CD8-positive, alpha-beta memory T cell (primary cell): Measurements from ENCODE around the gene LCNL1. TPM values are rescaled to one million over a fixed set of nuclear protein-coding genes. Genes with fewer than 3 reads are reported as not detected.
A peak's percentile ranks its signal among the peaks of the same experiment; 100 is the strongest.

Experiments
- CTCF ChIA-PET: fragments of 350-600 bp; sonication (Branson Sonifier 250); formaldehyde crosslinking; loops from one replicate; lab custom pipeline; 2021; ENCODE audit warnings: antibody characterized with exemption; lab: Charles Lee
- POLR2A ChIA-PET: fragments of 350-600 bp; sonication (Branson Sonifier 250); formaldehyde crosslinking; loops from one replicate; lab custom pipeline; 2021; ENCODE audit warnings: antibody characterized with exemption; lab: Charles Lee
- DNase-seq, 5 donors: peaks; one replicate each; pipeline versions ENCODE4 v3.0.0 to v3.0.0-alpha.2; 2020 to 2022; ENCODE audit warnings: mixed read lengths in 1 of 5
- H3K27ac ChIP-seq: one replicate; pipeline ENCODE4 v1.7.0; 2013; ENCODE audit warnings: low read depth, mild to moderate bottlenecking, low read length, moderate library complexity
- H3K27me3 ChIP-seq: 2 replicates; pipeline ENCODE4 v1.7.0; 2013; ENCODE audit warnings: low read length, mild to moderate bottlenecking; ENCODE audit not compliant: insufficient read depth, poor library complexity, severe bottlenecking
- H3K36me3 ChIP-seq: 2 replicates; pipeline ENCODE4 v1.7.0; 2013; ENCODE audit warnings: mild to moderate bottlenecking, low read length, moderate library complexity; ENCODE audit not compliant: insufficient read depth
- H3K4me1 ChIP-seq: 2 replicates; pipeline ENCODE4 v1.7.0; 2013; ENCODE audit warnings: mild to moderate bottlenecking, low read length, moderate library complexity; ENCODE audit not compliant: insufficient read depth
- H3K4me3 ChIP-seq: 2 replicates; pipeline ENCODE4 v1.7.0; 2013; ENCODE audit warnings: mild to moderate bottlenecking, low read length
- H3K9me3 ChIP-seq: 2 replicates; pipeline ENCODE4 v1.7.0; 2013; ENCODE audit warnings: mild to moderate bottlenecking, low read length
- H3K27ac Mint-ChIP-seq, 8 donors: one replicate each; pipeline ENCODE4 v1.8.0; 2020 to 2021; ENCODE audit warnings: mixed read lengths in 8 of 8, mild to moderate bottlenecking in 6 of 8, inconsistent platforms in 3 of 8, moderate library complexity in 3 of 8
- H3K27me3 Mint-ChIP-seq, 2 donors: one replicate each; pipeline ENCODE4 v1.8.0; 2020 to 2021; ENCODE audit warnings: mixed read lengths in 2 of 2, mild to moderate bottlenecking in 1 of 2, moderate library complexity in 1 of 2
- H3K36me3 Mint-ChIP-seq, 3 donors: one replicate each; pipeline ENCODE4 v1.8.0; 2020 to 2021; ENCODE audit warnings: mixed read lengths in 3 of 3, inconsistent platforms in 1 of 3, mild to moderate bottlenecking in 1 of 3
- H3K4me1 Mint-ChIP-seq, 3 donors: one replicate each; pipeline ENCODE4 v1.8.0; 2020 to 2021; ENCODE audit warnings: mixed read lengths in 3 of 3, inconsistent platforms in 1 of 3, mild to moderate bottlenecking in 1 of 3
- H3K4me3 Mint-ChIP-seq, 7 donors: one replicate each; pipeline ENCODE4 v1.8.0; 2020 to 2021; ENCODE audit warnings: mixed read lengths in 7 of 7, mild to moderate bottlenecking in 6 of 7, moderate library complexity in 4 of 7, inconsistent platforms in 2 of 7
- H3K9me3 Mint-ChIP-seq, 5 donors: one replicate each; pipeline ENCODE4 v1.8.0; 2020 to 2022; ENCODE audit warnings: mixed read lengths in 5 of 5, mild to moderate bottlenecking in 3 of 5, moderate library complexity in 2 of 5, inconsistent platforms in 1 of 5
- polyA plus RNA-seq: library from polyadenylated mRNA; unstranded; fragments of 300-500 nt; fragmentation: Illumina TruSeq; gene quantifications from one replicate; pipeline ENCODE4 v1.2.3, GENCODE V29; 2021
- total RNA-seq, 2 experiments: library from RNA; stranded (reverse); gene quantifications; one replicate each; pipeline ENCODE4 v1.2.3, GENCODE V29; 2021

The LCNL1 gene
- total and polyA plus RNA-seq, 3 experiments from 2014 or later: 0.16 to 0.22 (median 0.20) TPM

DNA sequence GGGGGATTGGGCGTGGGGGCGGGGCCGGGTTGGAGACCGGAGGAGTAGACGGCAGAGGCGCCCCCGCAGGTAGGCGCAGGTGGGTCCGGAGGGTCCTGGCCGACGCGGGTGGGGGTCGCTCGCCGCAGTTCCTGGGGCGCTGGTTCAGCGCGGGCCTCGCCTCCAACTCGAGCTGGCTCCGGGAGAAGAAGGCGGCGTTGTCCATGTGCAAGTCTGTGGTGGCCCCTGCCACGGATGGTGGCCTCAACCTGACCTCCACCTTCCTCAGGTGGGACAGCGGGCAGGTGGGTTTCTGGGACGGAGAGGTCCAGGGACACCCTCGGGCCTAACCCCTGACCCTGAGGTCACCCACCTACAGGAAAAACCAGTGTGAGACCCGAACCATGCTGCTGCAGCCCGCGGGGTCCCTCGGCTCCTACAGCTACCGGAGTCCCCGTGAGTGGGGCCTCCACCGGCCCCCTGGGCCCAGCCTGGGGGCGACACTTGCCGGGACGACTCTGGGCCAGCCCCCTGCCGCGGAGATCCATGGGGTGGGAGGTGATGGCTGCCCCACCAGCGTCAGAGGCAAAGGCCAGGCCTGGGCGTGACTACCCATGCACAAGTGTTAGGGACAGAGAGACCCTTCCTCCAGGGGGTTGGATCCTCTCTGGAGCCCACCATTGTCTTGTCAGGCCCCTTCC, 3.8 kb upstream of the LCNL1 start:
- peaks cover 4 to 8% of the 10 kb centered on the region in 2 donors for H3K27me3 Mint-ChIP-seq
- POLR2A ChIA-PET: interaction anchor here (1.6 kb wide), 2 partner anchors 13 to 17 kb away, joined by 11 to 12 read pairs; partner anchors contain the start of genes CLIC3 and PAXX

DNA sequence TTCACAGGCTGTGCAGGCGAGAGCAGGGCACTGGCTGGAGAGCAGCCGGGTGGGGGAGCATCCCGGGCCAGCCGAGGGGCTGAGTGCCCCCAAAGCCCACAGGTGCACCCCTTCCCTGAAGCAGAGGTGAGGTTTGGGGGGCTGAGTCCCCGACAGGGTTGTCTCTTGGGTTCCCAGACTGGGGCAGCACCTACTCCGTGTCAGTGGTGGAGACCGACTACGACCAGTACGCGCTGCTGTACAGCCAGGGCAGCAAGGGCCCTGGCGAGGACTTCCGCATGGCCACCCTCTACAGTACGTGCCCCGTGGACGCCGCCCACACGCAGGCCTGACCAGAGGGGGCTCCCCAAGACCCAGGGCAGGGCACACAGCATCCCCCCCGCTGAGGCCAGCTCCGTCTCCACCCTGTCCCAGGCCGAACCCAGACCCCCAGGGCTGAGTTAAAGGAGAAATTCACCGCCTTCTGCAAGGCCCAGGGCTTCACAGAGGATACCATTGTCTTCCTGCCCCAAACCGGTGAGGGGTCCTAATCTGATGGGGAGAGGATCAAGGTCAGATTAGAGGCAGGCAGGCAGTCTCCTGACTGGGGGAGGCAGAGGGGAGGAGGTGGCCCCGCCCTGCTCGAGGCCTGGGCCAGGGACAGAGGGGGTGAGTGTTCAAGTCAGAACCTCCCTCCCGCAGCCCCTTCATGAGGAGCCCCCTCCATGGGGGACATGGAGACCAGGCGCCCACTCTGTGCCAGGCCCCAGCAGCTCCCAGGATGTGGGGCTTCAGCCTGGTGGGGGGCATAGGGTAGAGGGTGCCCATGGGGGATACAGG, 2.8 kb upstream of the LCNL1 start:
- peaks cover 14% of the 10 kb centered on the region for H3K4me1 ChIP-seq
- H3K4me3 Mint-ChIP-seq: no peak overlapping the region
- H3K36me3 Mint-ChIP-seq: no peaks in the 10 kb centered on the region

More for the DNA sequence above, 3.8 kb upstream of the LCNL1 start:
- H3K4me3 ChIP-seq: no peak overlapping the region
- no peaks in the 10 kb centered on the region for H3K9me3 Mint-ChIP-seq
- no peaks in the 10 kb centered on the region for H3K27me3 ChIP-seq
- no peak overlapping the region for H3K27ac Mint-ChIP-seq
- CTCF ChIA-PET: interaction anchor here (1.3 to 2.0 kb wide), 2 partner anchors 28 to 50 kb away, joined by 5 read pairs; no protein-coding TSS in a partner anchor
- DNase-seq: peak in 1 of 5 donors; percentile 40
- no peak overlapping the region for H3K4me3 Mint-ChIP-seq
- H3K9me3 ChIP-seq: no peaks in the 10 kb centered on the region
- H3K36me3 ChIP-seq: no peaks in the 10 kb centered on the region
- peaks cover 24% of the 10 kb centered on the region for H3K4me1 ChIP-seq
- peaks cover 24 to 46% (median 26%) of the 10 kb centered on the region in 3 donors for H3K4me1 Mint-ChIP-seq
- H3K27ac ChIP-seq: no peak overlapping the region
- no peaks in the 10 kb centered on the region for H3K36me3 Mint-ChIP-seq

DNA sequence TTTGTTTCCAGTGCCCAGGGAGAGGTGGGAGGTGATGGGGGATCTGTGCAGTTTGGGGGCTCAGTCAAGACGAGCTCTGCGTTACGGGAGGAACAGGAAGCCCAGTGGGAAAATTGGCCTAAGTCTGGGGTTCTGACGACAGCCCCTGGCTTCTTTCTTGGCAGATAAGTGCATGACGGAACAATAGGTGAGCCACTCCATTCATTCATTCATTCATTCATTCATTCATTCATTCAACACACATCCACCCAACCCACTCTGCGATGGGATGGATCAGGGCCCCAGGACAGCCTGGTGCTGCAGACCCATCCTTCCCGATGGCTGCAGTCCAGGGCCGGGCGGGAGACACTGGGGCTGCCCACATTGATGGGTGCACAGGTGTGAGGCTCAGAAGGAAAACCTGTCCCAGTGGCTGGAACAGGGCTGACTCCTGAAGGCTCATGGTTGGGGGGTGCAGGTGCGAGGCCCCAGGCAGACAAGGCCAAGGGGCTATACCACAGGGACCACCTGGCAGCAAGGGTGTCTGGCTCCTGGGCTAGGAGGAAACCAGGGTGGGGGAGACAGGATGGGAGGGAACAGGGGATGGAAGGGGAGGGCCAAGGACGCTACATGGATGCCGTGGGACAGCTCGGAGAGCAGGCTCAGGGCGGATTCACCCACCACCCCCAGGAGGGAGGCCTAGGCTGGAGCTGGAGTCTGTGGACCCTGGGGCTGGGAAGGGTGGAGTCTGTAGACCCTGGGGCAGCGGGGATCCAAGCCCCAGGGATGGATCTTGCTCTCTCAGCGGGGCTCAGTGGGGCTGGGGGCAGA, 1.9 kb upstream of the LCNL1 start:
- no peaks in the 10 kb centered on the region for H3K36me3 Mint-ChIP-seq
- no peaks in the 10 kb centered on the region for H3K9me3 Mint-ChIP-seq
- no peaks in the 10 kb centered on the region for H3K27me3 ChIP-seq
- H3K4me1 Mint-ChIP-seq: peaks cover 12 to 34% (median 12%) of the 10 kb centered on the region in 3 donors
- DNase-seq: no peak
- no peak overlapping the region for H3K4me3 Mint-ChIP-seq
- peaks cover 5% of the 10 kb centered on the region for H3K4me1 ChIP-seq
- H3K36me3 ChIP-seq: no peaks in the 10 kb centered on the region
- H3K9me3 ChIP-seq: no peaks in the 10 kb centered on the region
- CTCF ChIA-PET: no interaction called here
- H3K27ac ChIP-seq: no peak overlapping the region
- H3K27me3 Mint-ChIP-seq: peaks cover 6 to 9% of the 10 kb centered on the region in 2 donors
- H3K27ac Mint-ChIP-seq: peak overlapping the region in 2 of 8 donors; percentile 42
- no peak overlapping the region for H3K4me3 ChIP-seq
- POLR2A ChIA-PET: no interaction called here

More for the DNA sequence above, 2.8 kb upstream of the LCNL1 start:
- Histone ChIP-seq H3K4me3 (no peak overlapping the region), H3K27ac (no peak overlapping the region), H3K36me3 (no peaks in the 10 kb centered on the region), H3K9me3 (no peaks in the 10 kb centered on the region), H3K27me3 (no peaks in the 10 kb centered on the region)
- peaks cover 6 to 9% of the 10 kb centered on the region in 2 donors for H3K27me3 Mint-ChIP-seq
- ChIA-PET CTCF (no interaction called here), POLR2A (no interaction called here)
- no peaks in the 10 kb centered on the region for H3K9me3 Mint-ChIP-seq
- H3K4me1 Mint-ChIP-seq: peaks cover 18 to 42% (median 21%) of the 10 kb centered on the region in 3 donors
- H3K27ac Mint-ChIP-seq: no peak overlapping the region
- no peak for DNase-seq

- no peaks in the 10 kb centered on the region for H3K36me3 Mint-ChIP-seq
- peaks cover 7 to 11% of the 10 kb centered on the region in 2 donors for H3K27me3 Mint-ChIP-seq
- no peaks in the 10 kb centered on the region for H3K36me3 ChIP-seq
- no peak overlapping the region for H3K4me3 ChIP-seq
- H3K27ac ChIP-seq: no peak overlapping the region
- no peaks in the 10 kb centered on the region for H3K4me1 ChIP-seq
- H3K4me3 Mint-ChIP-seq: no peak overlapping the region
- H3K27ac Mint-ChIP-seq: no peak overlapping the region
- no peak for DNase-seq
- H3K4me1 Mint-ChIP-seq: peaks cover 5 to 30% (median 9%) of the 10 kb centered on the region in 3 donors
- no peaks in the 10 kb centered on the region for H3K27me3 ChIP-seq
- CTCF ChIA-PET: interaction anchor here (1.4 kb wide), 1 partner anchor 54 kb away, joined by 4 read pairs; no protein-coding TSS in a partner anchor
- H3K9me3 Mint-ChIP-seq: no peaks in the 10 kb centered on the region
- POLR2A ChIA-PET: interaction anchor here (0.6 kb wide), 1 partner anchor 22 kb away, joined by 3 read pairs; no protein-coding TSS in a partner anchor
- no peaks in the 10 kb centered on the region for H3K9me3 ChIP-seq
Observed at GRCh38 chr9:136981588-136982231, 1.1 kb upstream of the LCNL1 start.

- H3K36me3 Mint-ChIP-seq: no peaks in the 10 kb centered on the region
- H3K36me3 ChIP-seq: no peaks in the 10 kb centered on the region
- no peak for DNase-seq
- H3K27ac ChIP-seq: no peak overlapping the region
- H3K27me3 ChIP-seq: no peaks in the 10 kb centered on the region
- H3K9me3 Mint-ChIP-seq: no peaks in the 10 kb centered on the region
- no peaks in the 10 kb centered on the region for H3K4me1 ChIP-seq
- no peak overlapping the region for H3K4me3 Mint-ChIP-seq
- peaks cover 10 to 14% of the 10 kb centered on the region in 2 donors for H3K27me3 Mint-ChIP-seq
- CTCF ChIA-PET: no interaction called here
- peaks cover 5 to 23% (median 7%) of the 10 kb centered on the region in 3 donors for H3K4me1 Mint-ChIP-seq
- peak overlapping the region in 1 of 8 donors; percentile 33 for H3K27ac Mint-ChIP-seq
- POLR2A ChIA-PET: no interaction called here
- H3K9me3 ChIP-seq: no peaks in the 10 kb centered on the region
- H3K4me3 ChIP-seq: no peak overlapping the region
Observed at GRCh38 chr9:136983167-136983566, 374 bp downstream of the LCNL1 start.

GRCh38 chr9:136983656-136984314, 992 bp downstream of the LCNL1 start:
- H3K4me1 ChIP-seq: no peaks in the 10 kb centered on the region
- H3K27me3 ChIP-seq: no peaks in the 10 kb centered on the region
- H3K9me3 ChIP-seq: no peaks in the 10 kb centered on the region
- Mint-ChIP-seq H3K4me1 (peaks cover 5 to 23% (median 7%) of the 10 kb centered on the region in 3 donors), H3K4me3 (peak overlapping the region in 4 of 7 donors; percentile 11 to 52 (median 24)), H3K9me3 (no peaks in the 10 kb centered on the region), H3K27me3 (peaks cover 10 to 14% of the 10 kb centered on the region in 2 donors), H3K36me3 (no peaks in the 10 kb centered on the region), H3K27ac (peak overlapping the region in 3 of 8 donors; percentile 0 to 68 (median 1))
- no peak overlapping the region for H3K27ac ChIP-seq
- CTCF ChIA-PET: no interaction called here
- no peak for DNase-seq
- POLR2A ChIA-PET: no interaction called here
- H3K36me3 ChIP-seq: no peaks in the 10 kb centered on the region
- H3K4me3 ChIP-seq: no peak overlapping the region
